GM18520 (cell line): Measurements from ENCODE around the gene CCDC160.
"Not testable (repeated sequence)": the region's sequence is repeated elsewhere in the genome, so short reads cannot be mapped to it uniquely, and the experiment has no call there.

Experiments
- ATAC-seq: cut with Tn5 transposase; IDR thresholded peaks from one replicate; pipeline ENCODE4 v1.9.1; 2021; ENCODE audit not compliant: unreplicated experiment

Gene CCDC160

DNA sequence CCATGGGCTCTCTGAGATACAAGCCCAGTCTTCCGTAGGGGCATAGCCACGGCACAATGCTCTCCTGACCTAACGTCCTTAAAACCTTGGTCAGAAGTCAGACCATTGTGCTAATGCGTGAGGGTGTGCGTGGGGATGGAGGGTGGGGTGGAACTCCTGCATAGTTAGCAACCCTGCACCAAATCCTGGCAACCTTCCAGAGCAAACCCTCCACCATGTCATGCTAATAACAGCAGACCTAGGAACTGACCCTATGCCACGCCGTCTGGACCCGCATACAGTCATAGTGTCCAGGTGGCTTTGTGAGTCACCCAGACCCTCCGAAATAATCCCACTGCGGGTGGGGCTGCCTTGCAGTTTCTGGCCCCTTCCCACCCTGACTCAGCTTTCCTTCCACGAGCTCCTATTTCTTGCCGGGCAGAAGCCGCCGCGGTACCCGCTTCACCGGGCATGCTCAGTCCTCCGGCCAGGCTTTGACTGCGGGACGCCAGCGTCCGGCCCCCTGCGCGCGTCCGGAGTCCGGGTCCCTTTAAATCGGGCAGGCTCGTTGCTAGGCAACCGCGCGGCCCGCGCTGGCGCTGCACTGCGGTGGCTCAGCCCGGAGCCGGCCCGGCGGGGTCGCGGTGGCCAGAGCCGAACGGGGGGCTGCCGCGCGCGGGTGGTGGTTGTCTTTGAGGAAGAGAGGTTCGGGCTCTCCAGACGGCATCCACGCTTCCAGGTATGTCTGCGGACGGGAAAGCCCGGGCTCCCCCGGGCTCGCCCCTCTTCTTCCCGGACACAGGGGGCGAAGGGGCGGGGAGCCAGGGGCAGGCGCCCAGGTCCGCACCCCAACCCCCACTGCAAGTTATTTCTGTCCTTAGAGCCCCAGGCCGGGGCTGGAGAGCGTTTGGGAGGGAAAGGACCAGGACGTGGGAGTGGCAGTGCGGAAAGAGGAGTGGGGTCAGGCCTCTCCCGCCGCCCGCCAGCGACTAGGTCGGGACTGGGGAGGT is at the start of gene CCDC160:
Gene CCDC160, plus strand, starts transcription at position 557 of the 989 bp plus-strand sequence. CDS start 7,619 bp downstream, outside the sequence.
- ATAC-seq = no peak

DNA sequence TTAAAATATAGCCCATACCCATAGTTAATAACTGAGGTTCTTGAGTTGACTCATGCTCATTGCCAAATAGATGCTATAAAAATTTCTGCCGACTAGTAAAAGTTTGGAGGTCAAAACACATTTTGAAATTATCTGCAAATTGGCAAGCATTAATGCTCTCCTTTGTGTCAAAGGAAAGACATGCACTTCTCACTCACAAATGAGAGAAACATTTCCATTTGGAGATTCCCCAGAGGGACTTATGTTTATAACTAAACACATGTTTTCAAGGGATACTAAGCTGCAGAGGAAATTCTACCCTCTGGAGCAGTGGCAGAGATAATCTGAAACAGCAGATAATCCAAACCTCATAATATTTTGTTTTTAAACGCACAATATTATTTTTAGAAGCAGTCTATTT is 45.7 kb upstream of the CCDC160 start:
- no peak for ATAC-seq

DNA sequence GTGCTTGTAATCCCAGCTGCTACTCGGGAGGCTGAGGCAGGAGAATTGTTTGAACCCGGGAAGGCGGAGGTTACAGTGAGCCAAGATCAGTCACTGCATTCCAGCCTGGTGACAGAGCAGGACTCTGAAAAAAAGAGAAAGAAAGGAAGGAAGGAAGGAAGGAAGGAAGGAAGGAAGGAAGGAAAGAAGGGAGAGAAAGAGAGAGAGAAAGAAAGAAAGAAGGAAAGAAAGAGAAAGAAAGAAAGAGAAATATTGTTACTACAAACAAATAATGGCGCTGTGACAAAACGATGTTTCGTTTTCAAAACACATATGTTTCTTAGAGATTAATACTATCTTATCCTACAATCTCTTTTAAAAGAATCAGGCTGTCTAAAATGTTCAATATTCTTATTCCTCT is 42.1 kb upstream of the CCDC160 start:
- no peak for ATAC-seq

DNA sequence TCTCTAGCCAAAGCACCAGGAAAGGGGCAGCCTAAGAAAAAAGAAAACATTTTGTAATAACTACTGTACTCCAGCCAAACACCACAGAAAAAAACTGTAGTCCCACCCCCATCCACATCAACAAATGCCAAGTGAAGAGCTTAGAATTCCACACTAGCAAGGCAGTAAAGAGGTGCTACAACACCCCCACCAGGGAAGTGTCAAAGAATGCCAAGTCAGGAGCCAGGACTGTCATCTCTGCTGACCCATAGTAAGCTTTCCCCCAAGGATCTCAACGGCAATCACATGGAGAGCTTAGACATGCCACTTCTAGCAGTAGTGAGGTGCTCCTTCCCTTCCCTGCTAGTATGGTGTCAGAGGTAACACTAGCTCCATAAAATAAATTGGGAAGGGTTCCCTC is 34.4 kb upstream of the CCDC160 start:
- no peak for ATAC-seq

DNA sequence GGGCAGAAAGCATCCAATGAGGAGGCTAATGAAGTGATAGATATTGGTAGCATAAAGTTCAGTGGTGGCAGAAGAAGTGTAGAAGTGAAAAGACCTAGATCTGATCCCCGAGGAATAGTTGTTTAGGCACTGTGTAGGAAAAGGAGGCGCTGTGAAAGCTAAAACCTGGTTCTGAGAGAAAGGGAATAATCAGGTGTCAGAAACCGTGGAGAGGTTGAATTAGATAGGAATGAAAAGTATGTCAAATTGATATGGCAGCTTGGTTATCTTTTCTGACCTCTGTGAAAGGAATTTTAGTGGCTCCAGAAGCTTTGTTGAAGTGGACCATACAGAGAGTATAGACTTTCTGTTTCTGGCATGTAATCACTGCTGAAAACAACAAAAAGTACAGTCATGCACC is 30.8 kb upstream of the CCDC160 start:
- ATAC-seq = no peak

DNA sequence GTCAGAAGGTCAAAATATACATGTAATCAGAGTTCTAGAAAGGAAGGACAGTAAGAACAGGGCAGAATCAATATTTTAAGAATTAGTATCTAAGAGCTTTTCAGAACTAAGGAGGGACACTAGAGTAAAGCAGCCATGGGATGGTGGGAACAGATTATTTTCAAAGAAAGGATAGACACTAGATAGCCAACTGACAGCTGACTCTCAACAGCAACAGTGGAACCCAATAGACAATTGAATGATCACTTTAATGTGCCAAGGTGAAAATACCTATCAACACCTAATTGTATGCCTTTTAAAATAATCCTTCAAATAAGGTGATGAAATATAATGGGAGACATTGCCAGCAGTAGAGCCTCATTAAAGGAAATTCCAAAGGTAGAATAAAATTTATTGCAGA is 26.5 kb upstream of the CCDC160 start:
- no peak for ATAC-seq

DNA sequence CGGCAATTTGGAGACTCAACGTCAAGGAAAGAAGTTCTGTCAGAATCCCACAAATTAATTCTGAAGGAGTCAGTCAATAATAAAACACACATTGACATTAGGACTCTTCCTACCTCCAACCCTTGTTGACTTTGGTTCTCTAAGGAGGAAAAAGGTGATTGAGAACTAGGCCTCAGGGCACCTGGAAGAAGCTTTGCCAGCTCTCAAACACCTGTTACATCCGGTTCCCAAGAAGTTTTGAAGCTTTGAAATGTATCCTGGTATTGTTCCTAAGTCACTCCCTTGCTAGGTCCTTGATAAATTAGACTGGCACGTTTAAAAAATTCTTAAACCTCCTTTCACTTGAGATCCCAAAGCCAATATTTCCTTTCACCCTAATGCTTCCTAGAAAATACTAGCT is 1.7 kb upstream of the CCDC160 start:
- no peak for ATAC-seq

DNA sequence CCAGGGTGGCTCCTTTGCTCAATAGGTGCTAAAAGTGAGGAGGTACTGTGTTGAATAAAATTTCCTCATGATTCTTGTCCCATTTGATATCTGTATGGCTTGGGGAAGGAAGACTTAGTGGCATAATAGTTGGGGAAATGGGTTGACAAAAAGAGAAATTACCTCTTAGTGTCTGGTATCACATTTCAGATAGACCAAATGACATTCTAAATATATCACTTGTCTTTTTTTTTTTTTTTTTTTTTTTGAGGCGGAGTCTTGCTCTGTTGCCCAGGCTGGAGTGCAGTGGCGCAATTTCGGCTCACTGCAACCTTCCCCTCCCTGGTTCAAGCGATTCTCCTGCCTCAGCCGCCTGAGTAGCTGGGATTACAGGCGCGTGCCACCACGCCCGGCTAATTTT is 1.2 kb downstream of the CCDC160 start:
- not testable (repeated sequence) for ATAC-seq

DNA sequence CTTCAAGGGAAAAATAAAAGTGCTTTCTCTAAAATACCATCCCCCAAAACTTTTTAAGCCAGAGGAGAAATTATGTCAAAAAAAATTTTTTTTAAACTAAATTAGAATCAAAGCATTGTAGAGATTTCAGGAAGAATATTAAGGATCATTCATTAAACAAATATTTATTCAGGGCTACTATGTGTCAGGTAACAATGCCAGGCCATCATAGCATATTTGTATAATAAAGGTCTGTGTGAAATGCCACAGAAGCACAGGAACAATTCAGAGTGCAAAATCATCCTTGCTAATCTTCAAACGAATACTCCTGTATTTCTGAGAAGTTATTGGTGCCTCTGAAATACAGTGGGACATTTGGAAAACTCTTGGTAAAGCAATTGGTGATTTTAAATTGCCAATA is 2.0 kb downstream of the CCDC160 start:
- no peak for ATAC-seq

DNA sequence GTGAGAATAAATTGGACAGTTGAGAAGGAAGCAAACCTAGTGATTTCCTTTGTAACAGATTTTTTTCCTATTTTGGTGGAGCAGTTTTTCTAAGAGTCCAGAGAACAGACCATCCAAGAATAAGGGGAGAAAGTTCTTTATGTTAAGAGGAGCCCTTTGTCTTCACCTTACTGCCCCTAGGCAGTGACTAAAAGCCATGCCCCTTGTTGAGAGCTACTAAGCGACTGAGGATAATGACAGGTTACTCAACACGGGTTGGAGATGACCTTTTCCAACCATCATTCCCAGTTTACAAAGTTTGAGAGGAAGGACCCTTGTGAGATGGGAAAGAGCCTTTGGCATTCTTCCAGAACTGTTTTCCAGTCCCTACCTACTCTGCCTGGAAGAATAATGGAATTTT is 3.2 kb downstream of the CCDC160 start:
- no peak for ATAC-seq

DNA sequence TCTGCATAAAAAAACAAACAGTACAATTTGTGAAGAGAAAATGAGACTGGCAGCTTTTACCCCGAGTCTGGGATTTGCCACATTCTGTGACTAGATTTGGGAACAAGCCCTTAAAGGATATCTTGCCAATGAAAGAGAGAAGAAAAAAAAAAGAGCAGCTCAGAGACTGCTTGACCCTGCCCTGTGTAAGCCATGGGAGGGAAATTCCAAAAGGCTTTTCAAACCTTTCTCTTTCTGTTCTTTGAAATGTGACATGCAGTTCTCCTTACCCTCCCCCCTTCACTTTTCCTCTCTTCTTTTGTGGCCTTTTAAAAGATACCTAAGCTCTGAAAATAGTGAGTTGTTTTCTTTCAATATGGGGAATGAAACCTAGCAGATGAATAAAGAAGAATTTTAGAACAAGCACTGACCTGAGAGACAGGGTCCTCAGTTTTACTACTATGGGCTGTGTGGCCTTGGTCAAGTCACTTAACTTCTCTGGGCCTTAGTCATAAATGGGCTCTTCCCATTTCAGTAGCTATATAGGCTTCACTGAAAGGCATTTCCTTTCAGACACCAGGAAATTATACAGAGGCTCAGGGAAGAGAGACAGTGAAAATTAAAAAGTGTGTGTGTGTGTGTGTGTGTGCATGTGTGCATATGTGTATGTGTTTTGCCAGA is 5.1 kb downstream of the CCDC160 start:
- ATAC-seq = no peak

DNA sequence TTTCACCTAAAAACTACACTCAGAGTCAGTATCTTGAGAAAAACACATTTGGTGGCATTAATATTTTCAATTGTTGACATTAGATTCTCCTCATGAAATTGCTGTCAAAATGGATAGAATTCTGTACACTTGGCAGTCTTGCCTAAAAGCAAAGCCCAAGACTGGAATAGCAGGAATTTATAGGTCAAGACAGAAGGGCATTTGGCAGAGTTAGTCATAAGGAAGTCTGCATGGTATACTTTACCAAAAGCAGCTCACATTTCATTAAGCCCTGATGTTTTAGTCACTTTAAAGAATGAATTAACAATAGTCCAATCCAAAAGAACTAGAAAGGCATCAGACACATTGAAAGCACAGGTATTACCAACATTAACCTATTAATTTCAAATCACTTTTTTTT is 7.1 kb downstream of the CCDC160 start:
- ATAC-seq = no peak

DNA sequence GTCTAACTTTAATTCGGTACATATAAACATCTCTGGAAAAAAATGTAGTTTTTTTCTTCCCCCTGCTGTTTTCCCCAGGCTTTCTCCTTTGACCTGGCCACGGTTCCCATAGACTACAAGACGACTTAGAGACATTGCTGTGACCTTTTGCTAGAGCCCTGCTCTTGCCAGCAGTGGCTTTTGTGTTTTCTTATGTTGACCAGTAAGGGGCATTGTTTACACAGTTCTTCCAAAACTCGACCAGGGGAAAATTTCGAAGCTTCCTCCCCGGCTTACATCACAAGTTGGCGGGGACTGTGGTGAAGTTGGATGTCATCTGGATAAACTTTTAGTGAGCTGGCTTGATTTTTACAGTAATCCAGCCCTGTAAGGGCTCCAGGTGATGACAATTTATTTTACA is 9.3 kb downstream of the CCDC160 start:
- no peak for ATAC-seq

DNA sequence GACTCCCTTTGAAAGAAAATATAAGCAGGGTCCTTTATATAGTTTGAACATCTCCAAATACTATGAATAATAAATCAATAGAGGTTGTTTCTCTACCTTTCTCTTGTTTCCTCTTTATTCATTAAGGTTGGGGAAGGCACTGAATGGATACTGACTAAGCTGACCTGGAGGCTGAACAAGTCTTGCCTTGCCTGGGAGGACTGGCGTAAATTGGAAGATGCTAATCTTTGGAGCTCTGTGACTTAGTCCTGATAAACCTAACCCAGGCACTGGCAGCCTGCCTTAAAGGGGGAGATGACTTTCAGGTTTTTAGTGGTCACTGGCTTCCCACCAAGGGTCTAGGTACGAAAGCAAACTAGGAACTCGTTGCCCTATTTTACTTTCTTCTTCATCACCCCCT is 10.5 kb downstream of the CCDC160 start:
- ATAC-seq = no peak

DNA sequence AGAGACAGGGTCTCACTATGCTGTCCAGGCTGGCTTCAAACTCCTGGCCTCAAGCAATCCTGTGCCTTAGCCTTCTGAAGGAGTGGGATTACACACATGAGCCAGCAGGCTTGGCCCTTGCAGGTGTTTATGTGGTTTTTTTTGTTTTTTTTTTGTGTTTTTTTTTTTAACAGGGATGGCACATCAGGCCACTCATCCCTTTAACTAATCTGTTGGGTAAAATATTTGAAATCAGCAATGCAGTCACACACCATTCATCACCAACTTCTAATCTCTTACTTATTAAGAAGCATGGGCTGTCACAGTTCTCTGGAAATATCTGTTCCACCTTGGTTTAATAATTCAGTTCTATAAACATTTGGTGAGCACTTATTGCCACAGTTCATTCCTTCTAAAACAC is 12.3 kb downstream of the CCDC160 start:
- no peak for ATAC-seq

DNA sequence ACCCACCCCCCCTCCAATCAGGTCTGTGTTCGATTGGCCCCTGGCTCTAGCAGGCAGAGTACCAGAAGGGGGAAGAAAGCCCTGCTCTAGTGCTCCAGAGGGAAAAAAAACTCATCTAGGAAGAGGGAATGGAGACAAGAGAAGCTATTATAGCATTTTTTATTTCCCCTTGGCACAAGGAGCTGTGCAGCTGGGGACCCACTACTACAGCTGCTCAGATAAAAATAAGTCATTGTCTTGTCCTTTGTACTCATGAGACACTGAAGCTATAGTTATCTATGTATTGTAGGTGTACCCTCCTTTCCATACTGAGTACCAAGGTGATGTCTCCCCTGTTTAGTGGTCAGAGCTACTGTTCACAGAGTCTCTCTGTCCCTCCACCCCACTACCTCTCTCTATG is 14.3 kb downstream of the CCDC160 start:
- no peak for ATAC-seq

DNA sequence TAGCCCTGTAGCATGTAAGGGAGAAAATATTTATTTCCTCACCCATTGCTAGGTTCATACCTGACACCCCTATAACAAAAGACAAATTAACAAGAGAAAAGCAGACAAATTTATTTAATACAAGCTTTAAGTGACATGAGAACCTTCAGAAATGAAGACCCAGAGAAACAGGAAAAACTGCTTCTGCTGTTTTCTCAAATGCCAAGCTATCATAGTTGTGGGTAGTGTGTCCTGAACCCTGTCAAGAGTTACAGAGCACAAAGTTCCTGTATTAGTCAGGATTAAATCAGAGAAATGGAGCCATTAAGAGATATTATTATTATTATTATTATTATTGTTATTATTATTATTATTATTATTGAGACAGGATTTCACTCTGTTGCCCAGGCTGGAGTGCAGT is 17.5 kb downstream of the CCDC160 start:
- no peak for ATAC-seq

DNA sequence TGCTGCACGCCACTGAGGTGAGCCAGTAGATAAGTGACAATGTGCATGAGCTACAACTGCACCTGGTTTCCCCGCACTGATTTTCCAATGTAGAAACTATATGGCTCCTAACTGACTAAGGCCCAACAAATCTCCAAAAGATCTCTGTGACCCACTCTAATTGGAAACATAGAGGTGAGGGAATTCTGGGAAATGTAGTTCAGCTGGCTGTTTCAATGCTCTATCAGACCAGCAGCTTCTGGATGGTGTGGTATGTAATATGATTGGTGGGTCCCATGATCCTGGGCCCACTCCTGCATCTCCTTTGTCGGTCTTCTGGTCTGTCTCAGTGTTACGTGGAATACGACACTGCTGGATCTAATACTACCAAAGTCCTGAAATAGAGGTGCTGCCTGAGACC is 18.6 kb downstream of the CCDC160 start:
- ATAC-seq = no peak

DNA sequence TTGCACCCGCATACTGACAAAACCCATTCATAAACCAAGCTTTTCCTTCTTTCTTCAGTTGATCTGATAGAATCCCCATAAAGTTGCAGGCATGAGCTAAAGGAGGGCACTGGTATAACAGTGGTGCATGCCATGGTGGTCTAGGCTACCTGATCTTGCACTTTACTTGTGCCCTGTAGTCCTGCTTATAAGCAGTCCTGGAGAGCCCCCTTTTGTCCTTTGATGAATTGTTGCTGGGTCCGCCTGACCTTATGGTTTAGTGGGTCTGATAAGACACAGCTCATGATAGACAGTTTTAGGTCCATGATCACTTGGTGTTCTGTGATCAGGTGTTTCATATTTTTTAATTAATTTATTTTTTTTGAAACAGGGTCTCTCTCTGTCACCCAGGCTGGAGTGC is 19.7 kb downstream of the CCDC160 start:
- ATAC-seq = no peak

DNA sequence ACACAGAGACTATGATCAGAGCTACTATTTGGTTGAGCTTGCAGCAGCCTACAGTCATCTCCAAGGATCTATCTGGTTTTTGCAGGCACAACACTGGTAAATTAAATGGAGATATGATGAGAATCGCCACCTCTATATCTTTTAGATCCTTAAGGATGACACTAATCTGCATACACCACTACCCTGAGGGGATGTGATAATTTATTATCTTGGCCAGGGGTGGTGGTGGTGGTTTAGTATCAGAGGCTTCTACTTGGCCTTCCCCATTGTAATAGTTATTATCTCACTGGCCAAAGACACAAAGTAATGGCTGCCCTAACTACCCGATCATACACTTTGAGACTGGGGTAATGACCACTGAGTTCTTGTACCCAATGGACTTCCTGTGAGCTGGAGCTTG is 21.2 kb downstream of the CCDC160 start:
- ATAC-seq = no peak

DNA sequence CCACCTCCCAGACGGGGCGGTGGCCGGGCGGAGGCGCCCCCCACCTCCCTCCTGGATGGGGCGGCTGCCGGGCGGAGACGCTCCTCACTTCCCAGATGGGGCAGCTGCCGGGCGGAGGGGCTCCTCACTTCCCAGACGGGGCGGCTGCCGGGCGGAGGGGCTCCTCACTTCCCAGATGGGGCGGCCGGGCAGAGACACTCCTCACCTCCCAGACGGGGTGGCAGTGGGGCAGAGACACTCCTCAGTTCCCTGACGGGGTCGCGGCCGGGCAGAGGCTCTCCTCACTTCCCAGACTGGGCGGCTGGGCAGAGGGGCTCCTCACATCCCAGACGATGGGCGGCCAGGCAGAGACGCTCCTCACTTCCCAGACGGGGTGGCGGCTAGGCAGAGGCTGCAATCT is 49.0 kb downstream of the CCDC160 start:
- not testable (repeated sequence) for ATAC-seq

DNA sequence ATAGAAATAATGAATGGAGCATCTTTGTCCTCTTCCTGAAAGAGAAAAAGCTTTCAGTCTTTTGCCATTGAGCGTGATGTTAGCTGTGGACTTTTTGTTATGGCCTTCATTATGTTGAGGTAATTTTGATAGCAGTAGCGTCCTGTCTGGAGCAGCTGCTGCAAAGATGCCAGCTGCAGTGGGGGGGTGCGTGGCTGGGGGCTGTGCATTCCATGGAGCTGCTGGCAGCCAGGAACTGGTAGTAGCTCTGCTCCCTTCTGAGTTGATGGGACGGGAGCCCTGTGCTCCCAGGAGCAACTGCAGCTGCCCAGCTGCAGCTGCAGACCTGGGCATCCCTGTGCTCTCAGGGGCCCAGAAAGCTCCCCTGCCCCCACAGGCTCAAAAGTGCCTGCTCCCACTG is 50.4 kb downstream of the CCDC160 start:
- no peak for ATAC-seq
